Hypothalamus (tissue), 51 donors: ENCODE measurements around the gene NCOR2.

ENCODE experiments used
- DNase-seq, 51 donors: peaks; one replicate each; lab custom pipeline; 2025; lab: John Stamatoyannopoulos, UW

NCOR2 gene

DNA sequence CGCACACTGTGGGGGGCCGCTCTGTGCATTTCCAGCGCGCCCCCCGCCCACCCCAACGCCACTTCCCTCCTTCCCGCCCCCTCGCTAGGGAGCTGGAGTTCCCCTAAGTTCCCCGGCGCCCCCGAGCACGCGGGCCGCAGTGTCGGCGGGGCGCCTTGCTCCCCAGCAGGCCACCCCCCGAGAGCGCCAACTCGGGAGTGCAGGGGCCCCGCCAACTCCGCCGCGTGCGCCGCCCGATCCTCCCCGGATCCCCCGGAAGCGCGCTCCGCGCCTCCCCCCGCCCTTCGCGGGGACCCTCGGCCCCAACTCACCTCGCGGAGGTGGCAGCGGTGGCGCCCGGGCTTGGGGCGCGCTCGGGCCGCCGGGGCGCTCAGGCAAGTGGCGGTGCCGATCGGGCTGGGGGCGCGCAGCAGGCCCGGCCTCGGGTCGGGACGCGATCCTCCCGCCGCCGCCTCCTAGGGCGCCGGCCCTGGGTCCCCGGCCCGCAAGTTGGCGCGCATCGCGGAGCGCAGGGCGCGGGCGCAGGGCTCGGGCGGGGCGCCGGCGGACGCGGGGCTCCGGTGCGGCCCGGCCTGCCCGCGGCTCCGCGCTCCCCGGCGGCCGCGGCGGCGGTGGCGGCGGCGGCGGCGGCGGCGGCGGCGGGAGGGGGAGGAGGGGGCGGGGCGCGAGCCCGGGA is at the start of gene NCOR2:
NCOR2 (minus strand) TSS at position 616 of the 676 bp plus-strand sequence. CDS start 72,361 bp downstream, outside the sequence.
- peak in 5 of 51 donors; percentile 39 to 79 (median 52) for DNase-seq

DNA sequence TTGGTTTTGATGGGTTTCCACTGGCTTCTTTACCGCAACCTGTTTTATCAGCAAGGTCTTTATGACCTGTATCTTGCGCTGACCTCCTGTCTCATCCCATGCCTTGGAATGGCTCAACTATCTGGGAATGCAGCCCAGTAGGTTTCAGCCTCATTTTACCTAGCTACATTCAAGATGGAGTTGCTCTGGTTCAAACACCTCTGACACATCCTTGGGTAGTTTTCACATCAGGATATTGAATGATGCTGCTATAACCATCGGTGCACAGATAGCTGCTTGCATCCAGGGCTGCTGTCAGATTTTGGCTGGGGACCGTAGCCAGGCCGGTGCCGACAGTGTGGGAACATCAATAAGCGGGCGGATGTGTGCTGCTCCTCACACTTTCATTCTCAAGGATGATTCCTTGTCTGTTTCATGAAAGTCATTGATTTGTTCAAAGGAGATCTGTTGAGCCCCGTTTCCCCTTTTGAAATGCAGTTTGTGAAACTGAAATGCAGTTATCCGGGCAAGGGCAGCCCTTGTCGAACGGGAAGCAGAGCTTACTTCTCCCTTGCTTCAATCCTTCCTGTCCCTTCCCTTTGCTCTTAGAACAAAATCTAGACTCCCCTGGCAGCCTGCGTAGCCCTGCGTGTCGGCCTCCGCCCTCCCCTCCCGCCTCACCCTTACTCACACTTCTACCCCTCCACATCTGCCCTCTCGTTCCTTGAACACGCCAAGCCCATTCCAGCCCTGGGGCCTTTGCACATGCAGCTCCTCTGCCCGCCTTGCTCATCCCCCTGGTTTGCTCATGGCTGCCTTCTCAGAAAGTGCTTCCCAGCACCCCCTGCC is 49.2 kb upstream of the NCOR2 start:
- DNase-seq = peak in 1 of 51 donors; percentile 51

DNA sequence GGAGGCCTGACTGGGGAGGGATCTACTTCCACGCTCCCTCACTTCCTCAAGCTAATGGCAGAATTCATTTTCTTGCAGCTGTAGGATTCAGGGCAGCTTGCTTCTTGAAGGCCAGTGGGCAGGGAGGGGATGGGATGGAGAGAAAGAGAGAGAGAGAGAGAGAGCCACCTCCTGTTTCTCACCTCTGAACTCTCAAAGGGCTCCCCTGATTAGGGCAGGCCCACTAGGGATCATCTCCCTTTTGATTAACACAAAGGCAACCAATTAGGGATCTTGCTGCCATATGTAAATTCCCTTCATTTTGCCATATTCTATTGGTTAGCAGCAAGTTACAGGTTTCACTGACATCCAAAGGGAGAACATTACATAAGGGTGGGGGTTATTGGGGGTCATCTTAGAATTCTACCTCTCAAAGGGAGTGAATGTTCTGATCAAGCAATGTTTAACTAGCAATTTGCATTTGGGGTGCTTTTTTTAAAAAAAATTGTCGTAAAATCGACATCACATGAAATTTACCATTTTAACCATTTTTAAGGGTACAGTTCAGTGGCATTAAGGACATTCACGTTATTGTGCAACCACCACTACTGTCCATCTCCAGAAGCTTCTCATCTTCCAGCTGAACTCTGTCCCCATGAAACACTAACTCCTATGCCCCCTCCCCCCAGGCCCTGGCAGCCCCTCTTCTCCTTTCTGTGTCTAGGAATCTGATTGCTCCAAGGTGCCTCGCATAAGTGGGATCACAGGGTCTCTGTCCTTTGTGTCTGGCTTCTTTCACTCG is 47.3 kb upstream of the NCOR2 start:
- DNase-seq = no peak

- DNase-seq = no peak
Measured at GRCh38 chr12:124613151-124613585, 45.8 kb upstream of the NCOR2 start.

- no peak for DNase-seq
Measured at GRCh38 chr12:124612410-124612680, 44.9 kb upstream of the NCOR2 start.

DNA sequence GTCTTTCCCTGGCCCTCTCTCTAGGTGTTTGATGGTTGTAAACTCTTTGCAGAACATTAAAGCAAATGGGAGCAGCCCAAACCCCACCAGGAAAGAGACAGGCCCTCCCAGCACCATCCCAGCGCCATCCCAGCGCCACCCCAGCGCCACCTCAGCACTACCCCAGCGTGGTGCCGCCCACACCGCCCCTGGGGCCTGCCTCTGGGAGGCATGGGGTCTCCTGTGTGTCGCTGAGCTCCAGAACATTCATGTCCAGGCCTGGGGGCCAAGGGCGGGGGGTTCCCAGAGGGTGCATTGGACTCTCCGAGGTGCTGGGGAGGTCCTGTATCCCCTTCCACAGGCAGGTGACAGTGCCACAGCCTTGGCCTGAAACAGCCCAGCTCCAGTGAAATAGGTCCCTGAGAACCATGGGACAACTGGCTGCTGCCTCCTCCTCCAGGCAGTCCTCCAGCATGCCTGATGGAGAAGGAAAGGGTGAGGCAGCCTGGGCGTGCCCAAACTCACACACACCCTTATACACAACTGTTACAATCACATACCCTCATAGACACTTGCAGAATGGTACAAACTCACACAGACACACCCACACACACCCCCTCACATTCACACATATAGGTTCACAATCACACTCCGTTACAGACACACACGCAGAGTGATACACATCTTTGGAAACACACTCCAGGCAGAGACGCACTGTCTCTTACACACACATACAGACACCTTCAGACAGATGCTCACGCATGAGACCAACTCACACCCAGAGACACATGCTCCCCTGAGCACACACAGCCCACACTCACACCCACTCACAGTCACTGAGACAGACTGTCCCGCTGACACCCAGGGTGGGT is 44.4 kb upstream of the NCOR2 start:
- peak in 1 of 51 donors; percentile 32 for DNase-seq

- no peak for DNase-seq
Measured at GRCh38 chr12:124610629-124611558, 43.5 kb upstream of the NCOR2 start.

DNA sequence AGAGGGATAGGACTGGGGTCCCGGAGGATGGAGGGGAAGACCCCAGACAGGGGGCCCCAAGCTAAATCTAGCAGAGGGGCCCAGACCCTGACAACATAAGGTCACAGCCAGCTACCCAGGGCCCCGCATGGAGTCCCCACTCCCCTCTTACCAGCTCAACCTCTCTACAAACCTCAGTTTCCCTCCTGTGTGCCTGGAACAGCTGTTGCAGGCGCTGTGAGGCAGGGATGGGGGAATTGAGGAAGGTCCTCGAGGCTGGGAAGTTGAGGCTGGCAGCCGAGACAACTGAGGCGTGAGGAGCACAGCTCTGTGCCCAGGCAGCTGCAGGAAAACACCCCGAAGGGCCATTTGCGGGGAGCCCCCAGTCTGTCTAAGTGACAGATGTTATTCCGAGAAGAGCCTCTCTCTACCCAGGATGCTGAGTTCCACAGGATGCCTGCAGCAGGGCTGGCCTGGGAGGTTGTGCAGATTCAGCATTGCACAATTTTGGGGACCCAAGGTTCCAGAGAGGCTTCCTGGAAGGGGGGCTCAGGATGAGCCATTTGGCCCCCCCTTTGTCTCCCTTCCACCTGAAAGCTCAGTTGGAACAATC is 42.7 kb upstream of the NCOR2 start:
- no peak for DNase-seq

GRCh38 chr12:124609041-124609989 is 41.9 kb upstream of the NCOR2 start:
- peak in 2 of 51 donors; percentile 7 to 9 for DNase-seq

- DNase-seq = no peak
Measured at GRCh38 chr12:124608450-124608870, 41.0 kb upstream of the NCOR2 start.

DNA sequence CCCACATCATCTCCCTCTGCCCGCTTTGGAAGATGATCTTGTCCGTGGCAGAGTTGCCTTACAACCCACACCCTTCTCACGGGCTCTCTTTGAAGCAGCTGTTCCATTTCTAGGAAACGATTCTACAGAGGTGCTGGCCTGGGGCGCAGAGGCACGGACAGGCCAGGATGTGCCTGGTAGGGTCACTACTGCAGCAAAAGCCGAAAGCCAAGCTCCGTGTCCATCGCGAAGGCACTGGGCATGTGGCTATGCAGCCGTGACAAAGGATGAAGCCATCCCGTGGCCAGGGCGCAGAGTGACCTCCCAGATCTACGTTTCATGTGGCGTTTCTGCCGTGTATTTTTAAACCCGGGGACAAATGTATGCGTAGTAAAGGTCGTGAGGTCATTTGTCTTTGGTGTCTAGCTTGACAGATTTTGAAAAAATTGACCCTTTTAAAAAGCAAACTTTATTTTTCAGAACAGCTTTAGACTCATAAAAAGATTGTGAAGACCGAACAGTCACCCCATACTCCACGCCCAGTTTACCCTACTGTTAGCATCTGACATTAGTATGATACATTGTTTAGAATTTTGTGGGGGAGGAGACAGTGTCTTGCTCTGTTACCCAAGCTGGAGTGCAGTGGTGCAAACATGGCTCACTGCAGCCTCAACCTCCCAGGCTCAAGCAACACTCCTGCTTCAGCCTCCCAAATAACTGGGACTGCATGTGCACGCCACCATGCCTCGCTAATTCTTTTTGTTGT is 40.4 kb upstream of the NCOR2 start:
- no peak for DNase-seq

DNA sequence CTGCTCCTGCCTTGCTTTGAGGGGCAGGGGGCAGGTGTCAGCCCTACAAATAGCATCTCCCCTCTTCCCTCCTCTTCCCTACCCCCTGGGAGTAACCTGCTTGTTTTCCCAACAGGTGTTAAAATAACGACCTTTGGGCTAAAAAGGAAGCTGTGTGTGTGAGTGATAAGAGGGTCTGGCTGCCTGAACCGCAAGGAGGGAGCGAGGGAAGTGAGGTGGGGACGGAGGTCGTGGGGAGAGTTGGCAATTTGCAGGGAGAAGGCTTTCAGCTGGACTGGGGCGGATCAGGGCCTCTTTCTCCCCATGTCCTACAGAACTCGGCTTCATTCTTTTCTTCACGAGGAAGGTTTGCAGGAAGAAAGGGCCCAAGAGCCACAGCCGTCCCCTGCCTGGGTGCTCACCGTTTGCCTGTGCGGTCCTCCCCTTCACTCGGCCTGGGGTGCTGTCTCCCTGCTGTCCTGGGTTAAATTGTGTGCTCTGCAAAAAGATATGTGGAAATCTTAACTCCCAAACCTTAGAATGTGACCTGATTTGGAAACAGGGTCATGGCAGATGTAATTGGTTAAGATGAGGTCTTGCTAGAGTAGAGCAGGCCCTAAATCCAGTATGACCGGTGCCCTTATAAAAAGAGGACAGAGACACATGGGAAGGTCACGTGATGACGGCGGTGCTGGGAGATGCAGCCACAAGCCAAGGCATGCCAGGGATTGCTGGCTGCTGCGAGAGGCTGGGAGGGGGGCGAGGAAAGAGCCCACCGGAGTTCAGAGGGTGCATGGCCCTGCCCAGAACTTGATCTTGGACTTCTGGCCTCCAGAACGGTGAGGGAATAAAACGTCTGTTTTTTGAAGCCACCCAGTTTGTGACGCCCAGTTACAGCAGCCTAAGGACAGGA is 38.7 kb upstream of the NCOR2 start:
- no peak for DNase-seq

DNA sequence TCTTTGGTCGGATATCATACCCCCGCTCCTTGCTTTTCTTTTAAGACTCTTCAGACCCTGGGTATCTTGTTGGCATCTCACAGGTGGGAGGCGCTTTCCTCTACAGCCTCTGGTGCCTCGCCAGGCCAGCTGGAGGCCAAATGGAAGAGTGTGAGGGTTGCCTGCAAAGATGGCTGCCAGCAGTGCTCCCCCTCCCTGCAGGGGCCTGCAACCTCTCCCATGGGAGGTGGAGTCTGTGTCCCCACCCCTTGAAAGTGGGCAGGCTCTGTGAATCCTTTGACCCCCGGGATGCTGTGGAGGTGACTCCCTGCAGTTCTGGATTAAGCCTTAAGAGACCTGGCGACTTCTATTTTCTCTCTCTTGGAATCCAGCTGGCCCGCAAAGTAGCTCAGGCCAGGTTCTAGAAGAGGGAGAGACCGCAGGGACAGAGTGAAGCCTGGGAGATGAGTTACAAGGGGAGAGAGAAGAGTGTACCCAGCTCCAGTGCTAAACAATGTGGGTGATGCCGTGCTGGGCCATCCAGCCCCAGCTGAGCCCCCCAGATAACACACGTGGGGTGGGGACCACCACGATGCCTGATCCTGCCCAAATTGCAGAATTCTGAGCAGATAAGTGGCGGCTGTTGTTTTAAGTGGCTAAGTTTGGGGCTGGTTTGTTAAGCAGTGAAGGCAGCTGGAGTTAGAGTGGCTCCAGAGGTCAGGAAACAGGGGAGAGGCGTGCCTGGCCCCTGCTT is 37.9 kb upstream of the NCOR2 start:
- no peak for DNase-seq

GRCh38 chr12:124604264-124604680 is 36.9 kb upstream of the NCOR2 start:
- DNase-seq = no peak

DNA sequence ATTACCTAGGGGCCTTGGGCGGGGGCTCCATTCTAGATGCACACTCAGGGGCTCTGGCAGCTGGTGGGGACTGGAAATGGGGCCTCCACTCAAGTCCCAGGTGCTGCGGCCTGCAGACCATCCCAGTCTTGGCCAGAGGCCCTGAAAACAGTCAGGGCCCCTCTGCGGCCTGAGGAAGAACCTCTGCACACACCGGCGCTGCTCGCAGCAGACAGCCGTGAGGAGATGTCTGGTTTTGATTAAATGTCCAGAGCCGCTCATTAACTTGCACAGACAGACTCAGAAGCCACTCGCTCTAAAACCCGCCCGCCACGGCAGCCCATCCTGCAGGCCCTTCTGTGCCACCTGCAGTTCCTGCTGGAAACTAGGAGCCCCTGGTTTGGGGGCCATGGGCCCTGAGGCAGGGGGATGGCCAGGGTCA is 36.4 kb upstream of the NCOR2 start:
- no peak for DNase-seq
